Endothelial cell of umbilical vein (primary cell): ENCODE results near the gene PEMT.

ENCODE experiments used
- EZH2 ChIP-seq: IDR thresholded peaks from 2 replicates; pipeline ENCODE4 v1.6.1; 2012; ENCODE audit warnings: borderline replicate concordance, low read depth, mild to moderate bottlenecking, moderate library complexity, low read length, inconsistent platforms; ENCODE audit not compliant: severe bottlenecking
- POLR2A ChIP-seq: IDR thresholded peaks from 2 replicates; pipeline ENCODE4 v1.6.1; 2012; ENCODE audit warnings: low read depth, mild to moderate bottlenecking, control low read depth, low read length
- POLR2AphosphoS5 ChIP-seq: IDR thresholded peaks from 2 replicates; pipeline ENCODE4 v1.6.1; 2012; ENCODE audit warnings: low read depth, mild to moderate bottlenecking, control low read depth, low read length, moderate library complexity; ENCODE audit not compliant: insufficient read depth
- TF ChIP-seq, protein P1 (sequence below), 2 donors: IDR thresholded peaks; 1 replicate in 1 of 2; 2 replicates in 1 of 2; pipeline ENCODE4 v1.5.1; 2011; ENCODE audit warnings: low read length in 2 of 2, mild to moderate bottlenecking in 2 of 2, moderate library complexity in 2 of 2, control low read depth in 1 of 2, inconsistent platforms in 1 of 2, low read depth in 1 of 2; ENCODE audit not compliant: insufficient read depth in 1 of 2; ENCODE audit errors: extremely low read depth in 1 of 2

DNA sequence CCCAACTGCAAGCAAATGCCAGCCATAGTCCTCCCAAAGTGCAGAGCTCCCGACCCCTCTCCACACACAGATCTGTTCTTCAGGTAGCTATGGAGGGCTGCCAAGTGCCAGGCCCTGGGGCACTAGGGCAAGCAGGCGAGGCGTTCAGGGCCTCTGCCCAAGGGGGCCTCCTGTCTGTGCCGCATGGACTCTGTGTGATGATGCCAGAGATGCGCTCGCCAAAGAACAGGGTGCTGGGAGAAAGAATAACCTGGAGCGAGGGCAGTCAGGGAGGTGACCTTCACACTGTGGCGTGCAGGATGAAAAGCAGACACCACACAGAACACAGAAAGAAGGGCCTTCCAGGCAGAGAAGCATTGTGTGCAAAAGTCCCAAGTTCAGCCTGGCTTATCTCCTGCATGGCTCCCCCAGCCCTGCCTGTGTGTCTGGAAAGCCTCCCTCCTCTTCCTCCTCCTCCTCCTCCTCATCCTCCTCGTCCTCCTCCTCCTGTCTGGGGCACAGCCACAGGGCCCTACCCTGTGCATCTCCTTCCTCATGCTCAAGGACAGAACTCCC, 44.2 kb downstream of the PEMT start:
- TF ChIP-seq, protein P1, sequence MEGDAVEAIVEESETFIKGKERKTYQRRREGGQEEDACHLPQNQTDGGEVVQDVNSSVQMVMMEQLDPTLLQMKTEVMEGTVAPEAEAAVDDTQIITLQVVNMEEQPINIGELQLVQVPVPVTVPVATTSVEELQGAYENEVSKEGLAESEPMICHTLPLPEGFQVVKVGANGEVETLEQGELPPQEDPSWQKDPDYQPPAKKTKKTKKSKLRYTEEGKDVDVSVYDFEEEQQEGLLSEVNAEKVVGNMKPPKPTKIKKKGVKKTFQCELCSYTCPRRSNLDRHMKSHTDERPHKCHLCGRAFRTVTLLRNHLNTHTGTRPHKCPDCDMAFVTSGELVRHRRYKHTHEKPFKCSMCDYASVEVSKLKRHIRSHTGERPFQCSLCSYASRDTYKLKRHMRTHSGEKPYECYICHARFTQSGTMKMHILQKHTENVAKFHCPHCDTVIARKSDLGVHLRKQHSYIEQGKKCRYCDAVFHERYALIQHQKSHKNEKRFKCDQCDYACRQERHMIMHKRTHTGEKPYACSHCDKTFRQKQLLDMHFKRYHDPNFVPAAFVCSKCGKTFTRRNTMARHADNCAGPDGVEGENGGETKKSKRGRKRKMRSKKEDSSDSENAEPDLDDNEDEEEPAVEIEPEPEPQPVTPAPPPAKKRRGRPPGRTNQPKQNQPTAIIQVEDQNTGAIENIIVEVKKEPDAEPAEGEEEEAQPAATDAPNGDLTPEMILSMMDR (IDR thresholded peaks at IDR 0.05; ENCODE audit: extremely low read depth in 1 of 2, insufficient read depth in 1 of 2, low read depth in 1 of 2, low read length in 2 of 2): no peak
- TF ChIP-seq POLR2AphosphoS5 (no peak), EZH2 (no peak), POLR2A (no peak)
